DOHH2 (cell line): Measurements from ENCODE around the gene ARMC9.
A peak's percentile ranks its signal among the peaks of the same experiment; 100 is the strongest.

Experiments used
- H3F3A ChIP-seq: fragments of 200-600 bp; sonication (generic), shearing (Covaris generic); 2 replicates; pipeline ENCODE4 v1.6.0; 2016; ENCODE audit warnings: antibody characterized with exemption, mild to moderate bottlenecking; ENCODE audit not compliant: control insufficient read depth, insufficient read depth
- H3K27ac ChIP-seq: fragments of 200-600 bp; sonication (generic); 2 replicates; pipeline ENCODE4 v1.5.1; 2014; ENCODE audit warnings: low read depth, mild to moderate bottlenecking, low read length, moderate library complexity
- H3K27me3 ChIP-seq: fragments of 200-600 bp; sonication (generic); 2 replicates; pipeline ENCODE4 v1.6.1; 2014; ENCODE audit warnings: mild to moderate bottlenecking, low read length, mixed read lengths; ENCODE audit not compliant: control insufficient read depth
- H3K36me3 ChIP-seq: fragments of 200-600 bp; sonication (generic); 2 replicates; pipeline ENCODE4 v1.6.1; 2014; ENCODE audit warnings: mild to moderate bottlenecking, low read length, moderate library complexity, mixed read lengths; ENCODE audit not compliant: control insufficient read depth
- H3K4me1 ChIP-seq: fragments of 200-600 bp; sonication (generic); 2 replicates; pipeline ENCODE4 v1.6.1; 2014; ENCODE audit warnings: mild to moderate bottlenecking, low read length, mixed read lengths; ENCODE audit not compliant: control insufficient read depth
- H3K4me2 ChIP-seq: fragments of 200-600 bp; sonication (generic); 2 replicates; pipeline ENCODE4 v1.6.0; 2014; ENCODE audit warnings: mild to moderate bottlenecking, low read length, moderate library complexity
- H3K4me3 ChIP-seq: fragments of 200-600 bp; sonication (generic); 2 replicates; pipeline ENCODE4 v1.5.1; 2014; ENCODE audit warnings: mild to moderate bottlenecking, low read length, mixed read lengths
- H3K79me2 ChIP-seq: fragments of 200-600 bp; sonication (generic); 2 replicates; pipeline ENCODE4 v1.6.1; 2014; ENCODE audit warnings: mild to moderate bottlenecking, low read length, mixed read lengths; ENCODE audit not compliant: control insufficient read depth
- H3K9me2 ChIP-seq: fragments of 200-600 bp; sonication (generic); replicated peaks from 2 replicates; pipeline ENCODE4 v1.6.1; 2014; ENCODE audit warnings: mild to moderate bottlenecking, low read length, mixed read lengths; ENCODE audit not compliant: control insufficient read depth
- H3K9me3 ChIP-seq: fragments of 200-600 bp; sonication (generic); 2 replicates; pipeline ENCODE4 v1.6.1; 2014; ENCODE audit warnings: antibody characterized with exemption, low read length, mixed read lengths; ENCODE audit not compliant: control insufficient read depth, insufficient read depth
- H4K20me1 ChIP-seq: fragments of 200-600 bp; sonication (generic); 2 replicates; pipeline ENCODE4 v1.6.0; 2014; ENCODE audit warnings: low read depth, mild to moderate bottlenecking, antibody characterized with exemption, low read length, moderate library complexity; ENCODE audit not compliant: control insufficient read depth, insufficient read depth
- CTCF ChIP-seq: fragments of 200-600 bp; sonication (generic); IDR thresholded peaks from one replicate; pipeline ENCODE4 v1.5.1; 2014; ENCODE audit warnings: antibody characterized with exemption, mild to moderate bottlenecking, low read depth, low read length; ENCODE audit not compliant: poor library complexity, severe bottlenecking
- EZH2phosphoT487 ChIP-seq: fragments of 200-600 bp; sonication (generic); IDR thresholded peaks from 2 replicates; pipeline ENCODE4 v1.6.1; 2017; ENCODE audit warnings: borderline replicate concordance, mild to moderate bottlenecking, antibody characterized with exemption, low read length, moderate library complexity, mixed read lengths

Gene ARMC9

GRCh38 chr2:231298091-231298490 lies 99.7 kb downstream of the ARMC9 start:
- Histone ChIP-seq H3K79me2 (no peaks in the 10 kb centered on the region), H3K4me2 (peak overlapping the region; percentile 76), H3K9me2 (no peaks in the 10 kb centered on the region), H3K9me3 (no peaks in the 10 kb centered on the region), H3K27me3 (no peaks in the 10 kb centered on the region), H4K20me1 (no peaks in the 10 kb centered on the region), H3K4me3 (peak overlapping the region; percentile 3; the same call in 1 of the 2 replicates), H3F3A (peaks cover 35% of the 10 kb centered on the region), H3K27ac (peak overlapping the region; percentile 83), H3K4me1 (peaks cover 83% of the 10 kb centered on the region), H3K36me3 (no peaks in the 10 kb centered on the region)
- no peak for TF ChIP-seq CTCF
- no peak for TF ChIP-seq EZH2phosphoT487

DNA sequence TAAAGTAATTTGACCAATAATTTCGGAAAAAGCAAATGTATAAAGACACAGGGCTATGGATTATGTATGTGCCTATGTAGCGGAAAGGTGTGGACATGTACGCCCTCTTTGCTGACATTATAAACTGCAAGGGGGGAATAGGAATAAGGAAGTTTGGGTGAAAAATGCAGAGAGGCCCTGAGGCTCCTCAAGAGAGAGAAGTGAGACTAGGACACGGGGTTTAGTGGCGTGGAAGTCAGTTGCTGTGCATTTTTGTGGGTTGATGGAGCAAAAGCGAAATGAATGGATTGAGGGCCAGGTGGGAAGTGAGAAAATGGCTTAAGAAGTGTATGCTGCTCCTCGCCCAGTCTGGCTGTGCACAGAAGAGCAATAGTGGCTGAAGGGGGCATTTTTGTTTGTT lies 100.8 kb downstream of the ARMC9 start:
- Histone ChIP-seq H3K9me2 (no peaks in the 10 kb centered on the region), H3F3A (peaks cover 35% of the 10 kb centered on the region), H3K4me1 (peaks cover 76% of the 10 kb centered on the region), H3K27me3 (no peaks in the 10 kb centered on the region), H3K4me3 (peak overlapping the region; percentile 47), H3K79me2 (no peaks in the 10 kb centered on the region), H3K27ac (peak overlapping the region; percentile 83), H4K20me1 (no peaks in the 10 kb centered on the region), H3K36me3 (no peaks in the 10 kb centered on the region), H3K9me3 (no peaks in the 10 kb centered on the region), H3K4me2 (peak overlapping the region; percentile 76)
- peak; percentile 33 for TF ChIP-seq CTCF
- no peak for TF ChIP-seq EZH2phosphoT487

- TF ChIP-seq CTCF, result no peak
These were observed 101.7 kb downstream of the ARMC9 start for GRCh38 chr2:231300020-231300721.

More at GRCh38 chr2:231300020-231300721, 101.7 kb downstream of the ARMC9 start:
- peak overlapping the region; percentile 76 for H3K4me2 ChIP-seq
- H3K4me3 ChIP-seq, result peak overlapping the region; percentile 47
- no peaks in the 10 kb centered on the region for H3K36me3 ChIP-seq
- H3K4me1 ChIP-seq, result peaks cover 67% of the 10 kb centered on the region
- H3F3A ChIP-seq, result peaks cover 35% of the 10 kb centered on the region
- no peaks in the 10 kb centered on the region for H4K20me1 ChIP-seq
- H3K79me2 ChIP-seq, result no peaks in the 10 kb centered on the region
- H3K27me3 ChIP-seq, result no peaks in the 10 kb centered on the region
- H3K9me3 ChIP-seq, result no peaks in the 10 kb centered on the region
- H3K9me2 ChIP-seq, result no peaks in the 10 kb centered on the region
- peak overlapping the region; percentile 83 for H3K27ac ChIP-seq
